ENCODE data around the gene ODF2.

- TF ChIP-seq, protein P1, sequence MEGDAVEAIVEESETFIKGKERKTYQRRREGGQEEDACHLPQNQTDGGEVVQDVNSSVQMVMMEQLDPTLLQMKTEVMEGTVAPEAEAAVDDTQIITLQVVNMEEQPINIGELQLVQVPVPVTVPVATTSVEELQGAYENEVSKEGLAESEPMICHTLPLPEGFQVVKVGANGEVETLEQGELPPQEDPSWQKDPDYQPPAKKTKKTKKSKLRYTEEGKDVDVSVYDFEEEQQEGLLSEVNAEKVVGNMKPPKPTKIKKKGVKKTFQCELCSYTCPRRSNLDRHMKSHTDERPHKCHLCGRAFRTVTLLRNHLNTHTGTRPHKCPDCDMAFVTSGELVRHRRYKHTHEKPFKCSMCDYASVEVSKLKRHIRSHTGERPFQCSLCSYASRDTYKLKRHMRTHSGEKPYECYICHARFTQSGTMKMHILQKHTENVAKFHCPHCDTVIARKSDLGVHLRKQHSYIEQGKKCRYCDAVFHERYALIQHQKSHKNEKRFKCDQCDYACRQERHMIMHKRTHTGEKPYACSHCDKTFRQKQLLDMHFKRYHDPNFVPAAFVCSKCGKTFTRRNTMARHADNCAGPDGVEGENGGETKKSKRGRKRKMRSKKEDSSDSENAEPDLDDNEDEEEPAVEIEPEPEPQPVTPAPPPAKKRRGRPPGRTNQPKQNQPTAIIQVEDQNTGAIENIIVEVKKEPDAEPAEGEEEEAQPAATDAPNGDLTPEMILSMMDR (IDR thresholded peaks at IDR 0.05): no peak
- no peak for TF ChIP-seq POLR2AphosphoS5 (IDR thresholded peaks at IDR 0.05; ENCODE audit: low read depth, low read length)
- TF ChIP-seq SIN3A (IDR thresholded peaks at IDR 0.05; ENCODE audit: borderline replicate concordance, insufficient read depth, low read depth, low read length): no peak
- no peak for TF ChIP-seq REST (IDR thresholded peaks at IDR 0.05; ENCODE audit: insufficient read depth in 1 of 2, low read depth in 2 of 2, low read length in 1 of 2)
- TF ChIP-seq TCF7L2 (IDR thresholded peaks at IDR 0.05; ENCODE audit: low read depth, low read length): no peak
These were observed 38.4 kb downstream of the ODF2 start for GRCh38 chr9:128494108-128494745.

Data from Panc1 (cell line).